Esophagus muscularis mucosa (tissue), 4 donors: Measurements from ENCODE around the gene LRIF1. TPM values are rescaled to one million over a fixed set of nuclear protein-coding genes. Genes with fewer than 3 reads are reported as not detected.
"Not testable (repeated sequence)": the region's sequence is repeated elsewhere in the genome, so short reads cannot be mapped to it uniquely, and the experiment has no call there.

Experiments
- DNase-seq: peaks from one replicate; pipeline ENCODE4 v3.0.0-alpha.2; 2017; ENCODE audit errors: extremely low spot score
- H3K27ac ChIP-seq, 4 donors: fragments of 200-600 bp; sonication (generic); replicated peaks in 1 of 4; 1 replicate in 3 of 4; 2 replicates in 1 of 4; pipeline ENCODE4 v1.5.1; 2016 to 2019; ENCODE audit warnings: mild to moderate bottlenecking in 1 of 4
- H3K27me3 ChIP-seq, 4 donors: fragments of 200-600 bp; sonication (generic); one replicate each; pipeline versions ENCODE4 v1.5.1 to v1.6.0; 2016 to 2019
- H3K36me3 ChIP-seq, 4 donors: fragments of 200-600 bp; sonication (generic); one replicate each; pipeline ENCODE4 v1.5.1; 2016 to 2019
- H3K4me1 ChIP-seq, 4 donors: fragments of 200-600 bp; sonication (generic); one replicate each; pipeline ENCODE4 v1.5.1; 2016 to 2019
- H3K4me3 ChIP-seq, 4 donors: fragments of 200-600 bp; sonication (generic); 1 replicate in 2 of 4; 2 replicates in 2 of 4; pipeline ENCODE4 v1.5.1; 2016 to 2019; ENCODE audit warnings: mild to moderate bottlenecking in 4 of 4, moderate library complexity in 1 of 4
- H3K9me3 ChIP-seq, 4 donors: fragments of 200-600 bp; sonication (generic); 1 replicate in 3 of 4; 2 replicates in 1 of 4; pipeline ENCODE4 v1.5.1; 2016 to 2019
- CTCF ChIP-seq, 3 experiments: fragments of 200-600 bp in 2 of 3; fragments of 450-650 bp in 1 of 3; sonication (generic) in 2 of 3; IDR thresholded peaks; one replicate each; pipeline ENCODE4 v1.5.1; 2017 to 2019; ENCODE audit warnings: antibody characterized with exemption in 3 of 3, mild to moderate bottlenecking in 2 of 3, moderate library complexity in 1 of 3
- EP300 ChIP-seq: sonication (generic); formaldehyde crosslinking; IDR thresholded peaks from one replicate; pipeline ENCODE4 v1.6.1; 2017; ENCODE audit warnings: antibody characterized with exemption
- POLR2A ChIP-seq: fragments of 450-650 bp; IDR thresholded peaks from one replicate; pipeline ENCODE4 v1.6.1; 2017; ENCODE audit warnings: antibody characterized with exemption, moderate library complexity, mild to moderate bottlenecking, low read depth
- POLR2AphosphoS5 ChIP-seq, 2 donors: sonication (generic); formaldehyde crosslinking; IDR thresholded peaks; one replicate each; pipeline ENCODE4 v1.6.1; 2017; ENCODE audit warnings: antibody characterized with exemption in 2 of 2
- WGBS: methylation state at CpG from one replicate; pipeline ENCODE4 v1.1.5; 2018; 5-methylcytosine and 5-hydroxymethylcytosine counted together
- intact Hi-C: fragments of 100-400 bp; cut with DNase I; formaldehyde crosslinking; loops from one replicate; pipeline ENCODE4 v1.15.1; 2023
- total RNA-seq, 4 donors: library from RNA; depleted of rRNA; stranded (reverse); fragments of >200 nt; gene quantifications; one replicate each; pipeline versions ENCODE4 v1.1.0 to v1.2.1, GENCODE V29; 2016

Gene LRIF1
- total RNA-seq, 4 donors from 2014 or later = 4.5 to 8.3 (median 6.6) TPM

DNA sequence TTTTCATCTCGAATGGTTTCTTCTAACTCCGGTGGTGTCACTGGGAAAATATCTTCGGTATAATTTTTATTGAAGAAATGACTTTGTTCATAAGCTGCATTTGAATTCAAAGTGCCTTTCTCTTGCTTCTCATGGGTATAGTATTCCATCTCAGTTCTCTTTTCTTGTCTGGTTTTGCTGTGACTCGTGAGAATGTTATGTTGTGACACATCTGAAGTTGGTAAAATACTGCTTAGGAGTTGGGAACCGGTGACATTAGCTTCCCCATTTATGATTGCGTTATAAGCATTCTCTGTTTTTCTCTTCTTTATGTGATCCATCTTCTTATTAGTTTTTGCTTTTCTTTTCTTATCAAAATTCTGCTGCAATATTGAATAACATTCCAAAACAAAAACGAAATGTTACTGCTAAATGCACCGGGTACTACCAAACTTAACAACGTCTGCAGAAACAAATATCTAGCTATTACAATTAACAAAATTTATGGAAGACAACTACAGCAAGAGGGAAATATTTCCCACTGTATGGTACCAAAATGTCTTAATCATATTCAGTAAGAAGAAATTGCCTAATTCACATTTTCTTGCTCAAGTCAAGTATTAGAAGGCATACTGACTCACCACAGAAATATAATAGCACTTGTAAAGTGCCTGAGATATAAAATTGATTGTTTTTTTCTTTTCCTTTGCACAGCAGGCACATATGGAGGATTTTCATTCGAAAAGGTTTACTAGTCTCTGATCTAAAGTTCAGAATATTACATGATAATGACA lies 15.5 kb downstream of the LRIF1 start:
- Histone ChIP-seq H3K27me3 (no peaks in the 10 kb centered on the region), H3K27ac (no peak overlapping the region), H3K4me1 (no peaks in the 10 kb centered on the region), H3K36me3 (peaks cover 0 to 53% (median 34%) of the 10 kb centered on the region in 4 donors), H3K4me3 (no peak overlapping the region), H3K9me3 (peaks cover 0 to 6% (median 2%) of the 10 kb centered on the region in 4 donors)
- WGBS = 95% methylated on average over 10 of the region's 10 CpGs
- intact Hi-C loops = no loop called here
- no peak for DNase-seq
- TF ChIP-seq CTCF (IDR thresholded peaks at IDR 0.05) (no peak), POLR2A (no peak), POLR2AphosphoS5 (IDR thresholded peaks at IDR 0.05) (no peak), EP300 (no peak)

DNA sequence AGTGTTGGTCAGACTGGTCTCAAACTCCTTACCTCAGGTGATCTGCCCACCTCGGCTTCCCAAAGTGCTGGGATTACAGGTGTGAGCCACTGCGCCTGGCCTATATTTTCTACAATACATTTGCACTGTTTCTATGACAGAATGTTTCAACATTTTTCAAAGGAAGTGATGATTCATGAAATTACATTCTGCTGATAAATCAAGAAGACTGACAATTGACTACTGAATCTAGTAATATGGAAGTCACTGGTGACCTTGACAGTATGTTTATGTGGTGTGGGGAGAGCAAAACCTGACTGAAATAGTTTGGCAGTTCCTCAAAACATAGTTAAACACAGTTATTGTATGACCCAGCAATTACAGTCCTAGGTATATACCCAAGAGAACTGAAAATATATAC lies 18.1 kb downstream of the LRIF1 start:
- no peaks in the 10 kb centered on the region for H3K4me1 ChIP-seq
- WGBS = 100% methylated on average over 2 of the region's 2 CpGs
- DNase-seq = no peak
- no peaks in the 10 kb centered on the region for H3K27me3 ChIP-seq
- no peak overlapping the region for H3K27ac ChIP-seq
- no peak overlapping the region for H3K4me3 ChIP-seq
- H3K36me3 ChIP-seq = peaks cover 0 to 36% (median 20%) of the 10 kb centered on the region in 4 donors
- TF ChIP-seq POLR2AphosphoS5 (IDR thresholded peaks at IDR 0.05) (no peak), EP300 (no peak)
- intact Hi-C loops = no loop called here
- H3K9me3 ChIP-seq = peaks cover 0 to 15% (median 0%) of the 10 kb centered on the region in 4 donors

DNA sequence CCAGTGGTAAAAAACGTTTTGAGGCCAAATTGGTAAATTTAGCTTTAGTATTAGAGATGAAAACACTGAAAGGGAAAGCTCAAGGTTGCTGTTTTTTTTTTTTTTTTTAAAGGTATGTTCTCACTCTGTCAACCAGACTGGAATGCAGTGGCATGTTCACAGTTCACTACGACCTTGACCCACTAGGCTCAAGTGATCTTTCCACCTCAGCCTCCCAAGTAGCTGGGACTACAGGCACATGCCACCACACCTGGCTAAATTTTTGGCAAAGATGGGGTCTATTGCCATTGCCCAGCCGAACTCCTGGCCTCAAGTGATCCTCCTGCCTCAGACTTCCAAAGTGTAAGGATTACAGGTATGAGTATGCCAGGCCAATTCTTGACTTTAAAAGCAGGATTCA lies 18.9 kb downstream of the LRIF1 start:
- intact Hi-C loops = no loop called here
- no peak overlapping the region for H3K27ac ChIP-seq
- H3K4me1 ChIP-seq = no peaks in the 10 kb centered on the region
- peaks cover 0 to 29% (median 18%) of the 10 kb centered on the region in 4 donors for H3K36me3 ChIP-seq
- H3K27me3 ChIP-seq = no peaks in the 10 kb centered on the region
- peaks cover 0 to 15% (median under 1%) of the 10 kb centered on the region in 4 donors for H3K9me3 ChIP-seq
- TF ChIP-seq POLR2A = no peak
- TF ChIP-seq EP300 = no peak
- TF ChIP-seq POLR2AphosphoS5 (IDR thresholded peaks at IDR 0.05) = no peak
- TF ChIP-seq CTCF (IDR thresholded peaks at IDR 0.05) = no peak
- no peak for DNase-seq
- no peak overlapping the region for H3K4me3 ChIP-seq
- WGBS = 63% methylated on average over 3 of the region's 3 CpGs

DNA sequence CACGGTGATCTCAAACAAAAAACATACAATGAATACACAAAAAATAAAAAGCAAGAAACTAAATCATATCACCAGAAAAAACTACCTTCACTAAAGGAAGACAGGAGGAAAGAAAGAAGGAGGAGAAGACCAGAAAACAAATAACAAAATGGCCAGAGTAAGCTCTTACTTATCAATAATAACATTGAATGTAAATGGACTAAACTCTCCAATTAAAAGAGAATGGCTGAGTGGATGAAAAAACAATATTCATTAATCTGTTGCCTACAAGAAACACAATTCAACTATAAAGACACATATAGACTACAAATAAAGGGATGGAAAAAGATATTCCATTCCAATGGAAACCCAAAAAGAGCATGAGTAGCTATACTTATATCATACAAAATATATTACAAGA lies 27.2 kb downstream of the LRIF1 start:
- H3K4me3 ChIP-seq = no peak overlapping the region
- H3K9me3 ChIP-seq = peaks cover 0 to 26% (median 20%) of the 10 kb centered on the region in 4 donors
- no peaks in the 10 kb centered on the region for H3K27me3 ChIP-seq
- no peak overlapping the region for H3K27ac ChIP-seq
- TF ChIP-seq EP300 (no peak), POLR2A (no peak), POLR2AphosphoS5 (IDR thresholded peaks at IDR 0.05) (no peak), CTCF (IDR thresholded peaks at IDR 0.05) (no peak)
- DNase-seq = no peak
- H3K36me3 ChIP-seq = no peaks in the 10 kb centered on the region
- no peaks in the 10 kb centered on the region for H3K4me1 ChIP-seq
- intact Hi-C loops = no loop called here
- WGBS = 70% methylated on average over 1 of the region's 1 CpG

GRCh38 chr1:110931097-110931496 lies 32.6 kb downstream of the LRIF1 start:
- H3K36me3 ChIP-seq, H3K27ac ChIP-seq, H3K4me3 ChIP-seq, intact Hi-C loops, H3K4me1 ChIP-seq, H3K9me3 ChIP-seq, H3K27me3 ChIP-seq, DNase-seq: not testable (repeated sequence)
- 94% methylated on average over 3 of the region's 3 CpGs for WGBS

- no peak for DNase-seq
- no peaks in the 10 kb centered on the region for H3K27me3 ChIP-seq
- no peak overlapping the region for H3K27ac ChIP-seq
- no peak for TF ChIP-seq POLR2A
- TF ChIP-seq EP300 = no peak
- TF ChIP-seq POLR2AphosphoS5 (IDR thresholded peaks at IDR 0.05) = no peak
- no peak for TF ChIP-seq CTCF (IDR thresholded peaks at IDR 0.05)
- no peaks in the 10 kb centered on the region for H3K4me1 ChIP-seq
- intact Hi-C loops = no loop called here
- 65% methylated on average over 2 of the region's 2 CpGs for WGBS
- no peaks in the 10 kb centered on the region for H3K36me3 ChIP-seq
- H3K4me3 ChIP-seq = no peak overlapping the region
- peaks cover 0 to 8% (median 2%) of the 10 kb centered on the region in 4 donors for H3K9me3 ChIP-seq
These were observed 34.8 kb downstream of the LRIF1 start for GRCh38 chr1:110928904-110929303.
